HL-60 (cell line): Measurements from ENCODE around the gene LGALS9C.
"Not testable (repeated sequence)": the region's sequence is repeated elsewhere in the genome, so short reads cannot be mapped to it uniquely, and the experiment has no call there.

ENCODE experiments used
- GABPA ChIP-seq: IDR thresholded peaks from 2 replicates; pipeline ENCODE4 v1.6.1; 2012; ENCODE audit warnings: low read depth
- POLR2AphosphoS5 ChIP-seq: IDR thresholded peaks from 2 replicates; pipeline ENCODE4 v1.6.1; 2012; ENCODE audit warnings: low read depth
- SPI1 ChIP-seq: IDR thresholded peaks from 2 replicates; pipeline ENCODE4 v1.6.1; 2012; ENCODE audit warnings: low read depth, mild to moderate bottlenecking, borderline replicate concordance
- TF ChIP-seq, protein P1 (sequence below): IDR thresholded peaks from 2 replicates; pipeline ENCODE4 v1.6.1; 2012; ENCODE audit warnings: low read depth; ENCODE audit not compliant: insufficient replicate concordance
- TF ChIP-seq, protein P2 (sequence below): IDR thresholded peaks from one replicate; pipeline ENCODE4 v1.5.1; 2011; ENCODE audit warnings: low read length, control low read depth, inconsistent platforms; ENCODE audit not compliant: insufficient read depth

DNA sequence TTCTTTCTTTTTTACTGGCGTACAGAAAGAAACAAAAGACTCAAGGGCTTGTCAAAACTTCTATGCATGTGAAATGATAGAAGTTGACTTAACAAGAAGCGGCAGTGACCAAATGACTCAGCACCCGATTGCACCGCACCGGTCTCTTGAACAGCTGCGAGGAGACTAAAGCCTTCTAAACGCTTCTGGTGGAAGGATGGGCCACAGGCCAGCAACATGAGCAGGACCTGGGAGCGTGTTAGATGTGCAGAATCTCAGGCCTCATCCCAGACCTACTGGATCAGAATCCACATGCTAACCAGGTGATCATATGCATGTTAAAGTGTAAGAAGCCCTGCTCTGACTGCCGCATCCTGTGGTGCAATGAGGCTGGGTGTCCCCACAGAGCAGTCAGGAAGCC lies 31.1 kb downstream of the LGALS9C start:
- TF ChIP-seq, protein P1, sequence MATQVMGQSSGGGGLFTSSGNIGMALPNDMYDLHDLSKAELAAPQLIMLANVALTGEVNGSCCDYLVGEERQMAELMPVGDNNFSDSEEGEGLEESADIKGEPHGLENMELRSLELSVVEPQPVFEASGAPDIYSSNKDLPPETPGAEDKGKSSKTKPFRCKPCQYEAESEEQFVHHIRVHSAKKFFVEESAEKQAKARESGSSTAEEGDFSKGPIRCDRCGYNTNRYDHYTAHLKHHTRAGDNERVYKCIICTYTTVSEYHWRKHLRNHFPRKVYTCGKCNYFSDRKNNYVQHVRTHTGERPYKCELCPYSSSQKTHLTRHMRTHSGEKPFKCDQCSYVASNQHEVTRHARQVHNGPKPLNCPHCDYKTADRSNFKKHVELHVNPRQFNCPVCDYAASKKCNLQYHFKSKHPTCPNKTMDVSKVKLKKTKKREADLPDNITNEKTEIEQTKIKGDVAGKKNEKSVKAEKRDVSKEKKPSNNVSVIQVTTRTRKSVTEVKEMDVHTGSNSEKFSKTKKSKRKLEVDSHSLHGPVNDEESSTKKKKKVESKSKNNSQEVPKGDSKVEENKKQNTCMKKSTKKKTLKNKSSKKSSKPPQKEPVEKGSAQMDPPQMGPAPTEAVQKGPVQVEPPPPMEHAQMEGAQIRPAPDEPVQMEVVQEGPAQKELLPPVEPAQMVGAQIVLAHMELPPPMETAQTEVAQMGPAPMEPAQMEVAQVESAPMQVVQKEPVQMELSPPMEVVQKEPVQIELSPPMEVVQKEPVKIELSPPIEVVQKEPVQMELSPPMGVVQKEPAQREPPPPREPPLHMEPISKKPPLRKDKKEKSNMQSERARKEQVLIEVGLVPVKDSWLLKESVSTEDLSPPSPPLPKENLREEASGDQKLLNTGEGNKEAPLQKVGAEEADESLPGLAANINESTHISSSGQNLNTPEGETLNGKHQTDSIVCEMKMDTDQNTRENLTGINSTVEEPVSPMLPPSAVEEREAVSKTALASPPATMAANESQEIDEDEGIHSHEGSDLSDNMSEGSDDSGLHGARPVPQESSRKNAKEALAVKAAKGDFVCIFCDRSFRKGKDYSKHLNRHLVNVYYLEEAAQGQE: not testable (repeated sequence)
- not testable (repeated sequence) for TF ChIP-seq GABPA, POLR2AphosphoS5, SPI1
- TF ChIP-seq, protein P2, sequence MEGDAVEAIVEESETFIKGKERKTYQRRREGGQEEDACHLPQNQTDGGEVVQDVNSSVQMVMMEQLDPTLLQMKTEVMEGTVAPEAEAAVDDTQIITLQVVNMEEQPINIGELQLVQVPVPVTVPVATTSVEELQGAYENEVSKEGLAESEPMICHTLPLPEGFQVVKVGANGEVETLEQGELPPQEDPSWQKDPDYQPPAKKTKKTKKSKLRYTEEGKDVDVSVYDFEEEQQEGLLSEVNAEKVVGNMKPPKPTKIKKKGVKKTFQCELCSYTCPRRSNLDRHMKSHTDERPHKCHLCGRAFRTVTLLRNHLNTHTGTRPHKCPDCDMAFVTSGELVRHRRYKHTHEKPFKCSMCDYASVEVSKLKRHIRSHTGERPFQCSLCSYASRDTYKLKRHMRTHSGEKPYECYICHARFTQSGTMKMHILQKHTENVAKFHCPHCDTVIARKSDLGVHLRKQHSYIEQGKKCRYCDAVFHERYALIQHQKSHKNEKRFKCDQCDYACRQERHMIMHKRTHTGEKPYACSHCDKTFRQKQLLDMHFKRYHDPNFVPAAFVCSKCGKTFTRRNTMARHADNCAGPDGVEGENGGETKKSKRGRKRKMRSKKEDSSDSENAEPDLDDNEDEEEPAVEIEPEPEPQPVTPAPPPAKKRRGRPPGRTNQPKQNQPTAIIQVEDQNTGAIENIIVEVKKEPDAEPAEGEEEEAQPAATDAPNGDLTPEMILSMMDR: not testable (repeated sequence)
